ENCODE measurements around the gene CMBL. TPM values are rescaled to one million over a fixed set of nuclear protein-coding genes. Genes with fewer than 3 reads are reported as not detected.

CMBL gene
- total RNA-seq, result 4.1 and 9.0 TPM in 2 replicates

GRCh38 chr5:10307206-10308148 lies at the start of gene CMBL:
Gene CMBL, minus strand, starts transcription at chr5:10307902. Its CDS starts 17,140 bp downstream, at chr5:10290762.

GRCh38 chr5:10353241-10354047 lies 45.7 kb upstream of the CMBL start, which contains the start of gene MARCHF6:
Gene MARCHF6, plus strand, starts transcription at chr5:10353695. Its CDS starts 204 bp downstream, at chr5:10353899.

GRCh38 chr5:10249948-10250805 lies 57.5 kb downstream of the CMBL start, which contains the start of gene CCT5:
Gene CCT5, plus strand, starts transcription at chr5:10250280. Its CDS starts 61 bp downstream, at chr5:10250341.

Other genes starting within 250 kb of the CMBL start
- gene ATPSCKMT, start 58.0 kb downstream of the CMBL start, total RNA-seq, result 17.4 and 23.3 TPM in 2 replicates
- 167 and 464 TPM in 2 replicates for gene CCT5, start 57.6 kb downstream of the CMBL start, total RNA-seq
- 22.7 and 50.8 TPM in 2 replicates for gene MARCHF6, start 45.8 kb upstream of the CMBL start, total RNA-seq
- gene ROPN1L, start 134.0 kb upstream of the CMBL start, total RNA-seq, result 0.25 and 0.49 TPM in 2 replicates